GM23338 (cell line): Measurements from ENCODE around the gene SRSF3. TPM values are rescaled to one million over a fixed set of nuclear protein-coding genes. Genes with fewer than 3 reads are reported as not detected.

Experiments
- microRNA-seq: library from miRNA; unstranded; fragments of <30 nt; microRNA quantifications from one replicate; pipeline ENCODE4, GENCODE V29; 2017
- polyA plus RNA-seq: library from polyadenylated mRNA; unstranded; fragments of >200 nt; fragmentation: Nextera tagmentation; extraction: Ambion mirVana; gene quantifications from 2 replicates; pipeline ENCODE4 v1.2.1, GENCODE V29; 2016
- small RNA-seq: library from RNA; depleted of rRNA; stranded (forward); fragments of <200 nt; gene quantifications from one replicate; pipeline ENCODE3, GENCODE V24; 2014; ENCODE audit warnings: low replicate concordance
- total RNA-seq: library from RNA; depleted of rRNA; stranded (reverse); fragments of >200 nt; shearing (Covaris generic); gene quantifications from 2 replicates; pipeline ENCODE4 v1.2.3, GENCODE V29; 2014; rRNA removed

Gene SRSF3
- total and polyA plus RNA-seq, 2 experiments from 2014 or later: 436 to 655 TPM

Small RNA genes lying within 50 kb of the gene (microRNA-seq; reads per million reads assigned to microRNA genes)
- gene MIR3925: not detected

Small RNA genes lying within 50 kb of the gene (small RNA-seq; reads per million reads assigned to genes)
- gene MIR3925: not detected
- 0.22 reads per million for gene RNU1-88P

Other genes starting within 250 kb of the SRSF3 start
- 0.19 and 1.2 TPM in 2 replicates for gene ETV7, start 206.7 kb upstream of the SRSF3 start, total RNA-seq
- 0.47 and 0.78 TPM in 2 replicates for gene ETV7, start 206.7 kb upstream of the SRSF3 start, polyA plus RNA-seq
- 0.14 TPM in 1 of 2 replicates, not detected in the other for gene PXT1, start 151.5 kb upstream of the SRSF3 start, total RNA-seq
- gene PXT1, start 151.5 kb upstream of the SRSF3 start, polyA plus RNA-seq: not detected in 2 replicates
- gene KCTD20, start 151.4 kb upstream of the SRSF3 start, total RNA-seq: 25.0 and 35.1 TPM in 2 replicates
- 7.1 and 7.4 TPM in 2 replicates for gene KCTD20, start 151.4 kb upstream of the SRSF3 start, polyA plus RNA-seq
- 15.2 and 17.4 TPM in 2 replicates for gene STK38, start 46.9 kb upstream of the SRSF3 start, total RNA-seq
- 9.0 and 10.8 TPM in 2 replicates for gene STK38, start 46.9 kb upstream of the SRSF3 start, polyA plus RNA-seq
- gene CDKN1A, start 84.4 kb downstream of the SRSF3 start, total RNA-seq: 44.4 and 45.6 TPM in 2 replicates
- 31.5 and 34.0 TPM in 2 replicates for gene CDKN1A, start 84.4 kb downstream of the SRSF3 start, polyA plus RNA-seq
- gene RAB44, start 103.5 kb downstream of the SRSF3 start, total RNA-seq: not detected in 2 replicates
- gene RAB44, start 103.5 kb downstream of the SRSF3 start, polyA plus RNA-seq: not detected in 2 replicates
- gene CPNE5, start 245.1 kb downstream of the SRSF3 start, total RNA-seq: 0.12 and 0.14 TPM in 2 replicates
- 0.37 and 0.42 TPM in 2 replicates for gene CPNE5, start 245.1 kb downstream of the SRSF3 start, polyA plus RNA-seq